ENCODE results near the gene ADTRP.
A peak's percentile ranks its signal among the peaks of the same experiment; 100 is the strongest.

The ADTRP gene

DNA sequence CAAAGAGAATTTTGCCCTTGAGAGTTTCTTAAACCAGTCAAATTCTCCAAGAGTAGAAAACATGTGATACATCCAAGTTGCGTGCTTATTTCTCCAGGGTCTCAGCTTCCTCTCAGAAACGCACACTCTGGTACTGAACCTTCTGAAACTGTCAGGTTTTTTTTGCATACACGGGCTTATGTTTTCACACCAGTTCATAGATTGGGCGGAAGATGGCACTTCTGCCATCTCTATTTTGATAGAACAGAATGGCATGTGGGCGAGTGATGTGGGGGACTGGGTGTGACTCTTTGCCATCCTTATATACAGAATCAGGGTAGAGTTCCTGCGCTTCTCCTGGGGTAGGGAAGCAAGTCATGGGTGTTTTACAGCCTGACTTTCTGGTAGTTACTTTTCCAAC, 56.4 kb downstream of the ADTRP start:
- no peak overlapping the region for H3K4me3 ChIP-seq (ENCODE audit: low read depth, low read length)
- no peak for DNase-seq (ENCODE audit: low read depth)
- TF ChIP-seq CTCF (IDR thresholded peaks at IDR 0.05; ENCODE audit: low read depth, low read length, missing control alignments), result peak; percentile 2

- no peak overlapping the region for H3K4me3 ChIP-seq (ENCODE audit: low read depth, low read length)
- no peak for TF ChIP-seq CTCF (IDR thresholded peaks at IDR 0.05; ENCODE audit: low read depth, low read length, missing control alignments)
- DNase-seq (ENCODE audit: low read depth), result no peak
Observed at GRCh38 chr6:11718463-11718862, 60.1 kb downstream of the ADTRP start.

DNA sequence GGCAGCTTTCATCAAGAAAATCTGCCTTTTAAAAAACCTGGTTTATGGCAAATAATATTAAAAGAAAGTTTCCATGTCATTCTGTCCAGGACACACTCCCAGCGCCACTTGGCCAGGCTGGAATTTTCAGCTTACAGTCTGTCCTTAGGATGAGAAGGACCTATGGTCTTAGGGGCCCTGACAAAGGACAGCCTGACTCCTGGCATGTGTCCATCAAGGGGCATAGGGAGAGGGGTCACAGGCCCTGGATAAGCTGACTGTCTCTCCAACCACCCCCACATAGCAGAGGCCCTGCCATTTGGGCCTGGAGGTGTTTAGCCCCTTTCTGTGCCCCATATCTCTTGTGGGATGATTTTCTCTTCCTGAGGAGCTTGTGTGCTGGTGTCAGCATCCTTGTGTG, 60.6 kb downstream of the ADTRP start:
- no peak for TF ChIP-seq CTCF (IDR thresholded peaks at IDR 0.05; ENCODE audit: low read depth, low read length, missing control alignments)
- no peak overlapping the region for H3K4me3 ChIP-seq (ENCODE audit: low read depth, low read length)
- no peak for DNase-seq (ENCODE audit: low read depth)

DNA sequence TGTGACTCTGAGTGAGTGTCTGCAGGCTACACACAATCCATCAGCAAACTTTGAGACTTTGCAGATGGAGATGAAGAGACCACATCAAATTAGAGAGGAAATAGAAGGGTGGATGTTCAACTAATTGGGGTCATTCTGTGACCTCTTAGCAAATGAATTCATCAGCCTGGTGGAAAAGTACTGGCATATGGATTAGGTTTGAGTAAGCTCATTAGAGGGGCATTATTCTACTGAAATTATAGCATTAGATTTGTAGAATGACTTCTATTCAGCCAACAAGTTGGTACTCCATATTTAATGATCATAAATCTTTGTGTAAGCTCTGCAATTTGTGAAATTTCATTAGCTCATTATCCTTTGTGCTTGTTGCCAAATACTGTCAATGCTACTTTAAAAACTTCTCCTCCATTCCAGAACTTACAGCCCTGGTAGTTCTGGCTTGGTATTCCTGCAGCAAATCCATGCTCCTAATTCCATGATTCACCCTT, 63.8 kb downstream of the ADTRP start:
- no peak for TF ChIP-seq CTCF (IDR thresholded peaks at IDR 0.05; ENCODE audit: low read depth, low read length, missing control alignments)
- no peak for DNase-seq (ENCODE audit: low read depth)

GRCh38 chr6:11714116-11714797, 64.3 kb downstream of the ADTRP start:
- DNase-seq (ENCODE audit: low read depth), result no peak
- TF ChIP-seq CTCF (IDR thresholded peaks at IDR 0.05; ENCODE audit: low read depth, low read length, missing control alignments), result no peak
- H3K4me3 ChIP-seq (ENCODE audit: low read depth, low read length), result no peak overlapping the region

More for the DNA sequence above, 63.8 kb downstream of the ADTRP start:
- H3K4me3 ChIP-seq (ENCODE audit: low read depth, low read length), result no peak overlapping the region

DNA sequence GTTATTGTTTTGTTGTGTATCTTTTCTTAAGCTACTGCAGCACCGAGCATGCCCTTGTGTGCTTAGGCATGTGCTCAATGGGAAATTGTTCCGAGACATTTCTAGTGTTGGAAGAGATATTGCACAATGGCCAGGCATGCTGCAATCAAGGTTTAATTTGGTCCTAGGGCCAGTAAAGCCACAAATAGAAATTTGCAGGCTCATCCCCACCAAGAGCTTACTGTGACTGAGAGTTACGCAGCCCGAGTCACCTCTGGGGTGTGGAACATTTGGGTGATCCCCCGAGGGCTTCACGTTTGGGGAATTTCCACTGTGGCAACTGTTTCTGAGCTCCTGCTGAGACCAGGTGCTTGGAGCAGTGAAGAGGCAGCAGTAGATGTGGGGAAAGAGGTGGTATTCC, 65.8 kb downstream of the ADTRP start:
- no peak for TF ChIP-seq CTCF (IDR thresholded peaks at IDR 0.05; ENCODE audit: low read depth, low read length, missing control alignments)
- no peak for DNase-seq (ENCODE audit: low read depth)
- H3K4me3 ChIP-seq (ENCODE audit: low read depth, low read length), result no peak overlapping the region

All from GM12864 (cell line).